HepG2 (cell line): ENCODE data around the gene LAMA5. TPM values are rescaled to one million over a fixed set of nuclear protein-coding genes. Genes with fewer than 3 reads are reported as not detected.
A peak's percentile ranks its signal among the peaks of the same experiment; 100 is the strongest.

Experiments
- BRF2 ChIP-seq: sonication (generic); formaldehyde crosslinking; IDR thresholded peaks from 2 replicates; pipeline ENCODE4 v1.8.1; 2022; ENCODE audit warnings: mild to moderate bottlenecking, missing genetic modification reagents
- KIAA2018 ChIP-seq: sonication (generic); formaldehyde crosslinking; IDR thresholded peaks from 2 replicates; pipeline ENCODE4 v1.5.0; 2020; ENCODE audit warnings: mild to moderate bottlenecking, missing genetic modification reagents, borderline replicate concordance
- PATZ1 ChIP-seq: sonication (generic); formaldehyde crosslinking; IDR thresholded peaks from 2 replicates; pipeline ENCODE4 v1.4.0; 2020; ENCODE audit warnings: missing genetic modification reagents
- PRDM4 ChIP-seq: sonication (generic); formaldehyde crosslinking; IDR thresholded peaks from 2 replicates; pipeline ENCODE4 v1.9.0; 2021; ENCODE audit warnings: missing genetic modification reagents, borderline replicate concordance
- TEF ChIP-seq: sonication (generic); formaldehyde crosslinking; IDR thresholded peaks from 2 replicates; pipeline ENCODE4 v1.5.0; 2020; ENCODE audit warnings: missing genetic modification reagents
- ZBTB37 ChIP-seq: sonication (generic); formaldehyde crosslinking; IDR thresholded peaks from 2 replicates; pipeline ENCODE4 v1.4.0; 2020; ENCODE audit warnings: mild to moderate bottlenecking, missing genetic modification reagents
- polyA plus RNA-seq, 8 experiments: library from polyadenylated mRNA; depleted of rRNA in 3 of 8; stranded (reverse) in 7 of 8; unstranded in 1 of 8; fragments of >200 nt; fragmentation: Illumina TruSeq in 4 of 8; extraction: Trizol in 4 of 8; gene quantifications; 2 replicates each; pipeline versions ENCODE4 v1.2.1 to v1.2.3, GENCODE V29; 2011 to 2016; ENCODE audit warnings: low read depth in 4 of 8, missing spikeins in 1 of 8, mixed read lengths in 1 of 8; ENCODE audit not compliant: insufficient read depth in 1 of 8
- total RNA-seq, 5 experiments: library from RNA; depleted of rRNA; stranded (reverse); fragments of >200 nt; fragmentation: Illumina TruSeq; extraction: Trizol; gene quantifications; 2 replicates each; pipeline ENCODE4 v1.2.3, GENCODE V29; 2016; ENCODE audit warnings: low read depth in 1 of 5

The LAMA5 gene
- total and polyA plus RNA-seq, 2 of the 13 experiments (the other 11 are each of a cell fraction or from before 2014, with no cell fraction given) = 21.0 to 44.7 TPM

GRCh38 chr20:62387933-62388635 lies 21.0 kb upstream of the LAMA5 start (continued):
- TF ChIP-seq PATZ1 (peak; percentile 34; the same call in 1 of the 2 replicates), BRF2 (CRISPR knock-in tag) (no peak), TEF (no peak), KIAA2018 (no peak), ZBTB37 (CRISPR knock-in tag) (no peak), PRDM4 (CRISPR knock-in tag) (0 out of 2 replicates have a peak, but pooled peaks have one; percentile 29)
